Peyer's patch (tissue), 4 donors: ENCODE measurements around the gene REC8. TPM values are rescaled to one million over a fixed set of nuclear protein-coding genes. Genes with fewer than 3 reads are reported as not detected.

Source experiments
- DNase-seq, 3 donors: peaks; one replicate each; pipeline ENCODE4 v3.0.0-alpha.2; 2017 to 2019
- H3K27ac ChIP-seq, 4 donors: fragments of 200-600 bp; sonication (generic); one replicate each; pipeline ENCODE4 v1.5.1; 2016 to 2019
- H3K27me3 ChIP-seq, 2 donors: fragments of 200-600 bp; sonication (generic); one replicate each; pipeline ENCODE4 v1.5.1; 2019
- H3K36me3 ChIP-seq, 3 donors: fragments of 200-600 bp; sonication (generic); one replicate each; pipeline ENCODE4 v1.5.1; 2016 to 2019
- H3K4me1 ChIP-seq, 4 donors: fragments of 200-600 bp; sonication (generic); one replicate each; pipeline ENCODE4 v1.5.1; 2016 to 2019
- H3K4me3 ChIP-seq, 4 donors: fragments of 200-600 bp; sonication (generic); 1 replicate in 3 of 4; 2 replicates in 1 of 4; pipeline ENCODE4 v1.5.1; 2016 to 2019; ENCODE audit warnings: mild to moderate bottlenecking in 1 of 4
- H3K9me3 ChIP-seq, 4 donors: fragments of 200-600 bp; sonication (generic); one replicate each; pipeline ENCODE4 v1.5.1; 2016 to 2019; ENCODE audit warnings: mild to moderate bottlenecking in 1 of 4
- CTCF ChIP-seq, 6 experiments: fragments of 450-650 bp in 4 of 6; fragments of 200-600 bp in 2 of 6; sonication (generic) in 1 of 6; IDR thresholded peaks; one replicate each; pipeline ENCODE4 v1.5.1; 2017 to 2019; ENCODE audit warnings: antibody characterized with exemption in 6 of 6, mild to moderate bottlenecking in 3 of 6, moderate library complexity in 1 of 6
- POLR2A ChIP-seq, 2 donors: fragments of 450-650 bp; IDR thresholded peaks; one replicate each; pipeline ENCODE4 v1.5.1; 2017; ENCODE audit warnings: antibody characterized with exemption in 2 of 2, mild to moderate bottlenecking in 2 of 2, moderate library complexity in 2 of 2
- total RNA-seq, 4 donors: library from RNA; depleted of rRNA; stranded (reverse); fragments of >200 nt; gene quantifications; one replicate each; pipeline ENCODE4 v1.1.0, GENCODE V29; 2016

REC8 gene
- total RNA-seq, 4 donors from 2014 or later, result 18.6 to 74.3 (median 37.8) TPM

- Histone ChIP-seq H3K27ac (no peak overlapping the region), H3K4me3 (no peak overlapping the region), H3K9me3 (no peaks in the 10 kb centered on the region), H3K36me3 (peaks cover 0 to 20% (median 0%) of the 10 kb centered on the region in 3 donors), H3K4me1 (peaks cover 0 to 3% (median 0%) of the 10 kb centered on the region in 4 donors), H3K27me3 (no peaks in the 10 kb centered on the region)
- TF ChIP-seq CTCF (IDR thresholded peaks at IDR 0.05) (no peak), POLR2A (IDR thresholded peaks at IDR 0.05) (no peak)
- no peak for DNase-seq
Measured at GRCh38 chr14:24127673-24128072, 44.2 kb upstream of the REC8 start.

- Histone ChIP-seq H3K27me3 (no peaks in the 10 kb centered on the region), H3K9me3 (no peaks in the 10 kb centered on the region), H3K4me1 (peaks cover 0 to 3% (median 0%) of the 10 kb centered on the region in 4 donors), H3K4me3 (no peak overlapping the region), H3K27ac (no peak overlapping the region), H3K36me3 (peaks cover 0 to 2% (median 0%) of the 10 kb centered on the region in 3 donors)
- TF ChIP-seq POLR2A (IDR thresholded peaks at IDR 0.05) (no peak), CTCF (IDR thresholded peaks at IDR 0.05) (no peak)
- DNase-seq, result no peak
Measured at GRCh38 chr14:24129410-24129998, 42.4 kb upstream of the REC8 start.

- H3K4me3 ChIP-seq, result no peak within 1 kb of the TSS
- TF ChIP-seq CTCF (IDR thresholded peaks at IDR 0.05) (no peak), POLR2A (IDR thresholded peaks at IDR 0.05) (no peak)
- peaks cover 0 to 3% (median 2%) of the 10 kb centered on the region in 4 donors for H3K4me1 ChIP-seq
- H3K36me3 ChIP-seq, result no peaks in the 10 kb centered on the region
- no peaks in the 10 kb centered on the region for H3K9me3 ChIP-seq
- H3K27ac ChIP-seq, result peak within 1 kb of the TSS in 2 of 4 donors; percentile 10 to 29
- peak in 1 of 3 donors; percentile 18 for DNase-seq
- H3K27me3 ChIP-seq, result no peaks in the 10 kb centered on the region
Measured at GRCh38 chr14:24130380-24130716, 41.5 kb upstream of the REC8 start, which contains the start of gene FITM1. FITM1 (plus strand) TSS chr14:24130659; CDS start chr14:24131564, 905 bp downstream.

- Histone ChIP-seq H3K27ac (peak overlapping the region in 2 of 4 donors; percentile 10 to 29), H3K4me3 (no peak overlapping the region), H3K36me3 (no peaks in the 10 kb centered on the region), H3K9me3 (no peaks in the 10 kb centered on the region), H3K27me3 (no peaks in the 10 kb centered on the region), H3K4me1 (peaks cover 0 to 7% (median 3%) of the 10 kb centered on the region in 4 donors)
- DNase-seq, result no peak
- no peak for TF ChIP-seq POLR2A (IDR thresholded peaks at IDR 0.05)
- TF ChIP-seq CTCF (IDR thresholded peaks at IDR 0.05), result no peak
Measured at GRCh38 chr14:24130717-24131548, 40.9 kb upstream of the REC8 start.

- TF ChIP-seq CTCF (IDR thresholded peaks at IDR 0.05) (no peak), POLR2A (IDR thresholded peaks at IDR 0.05) (no peak)
- H3K9me3 ChIP-seq, result no peaks in the 10 kb centered on the region
- peak in 1 of 3 donors; percentile 37 for DNase-seq
- peak overlapping the region in 2 of 4 donors; percentile 10 to 29 for H3K27ac ChIP-seq
- no peaks in the 10 kb centered on the region for H3K27me3 ChIP-seq
- no peak overlapping the region for H3K4me3 ChIP-seq
- H3K36me3 ChIP-seq, result no peaks in the 10 kb centered on the region
- peaks cover 0 to 8% (median 5%) of the 10 kb centered on the region in 4 donors for H3K4me1 ChIP-seq
Measured at GRCh38 chr14:24131549-24131966, 40.3 kb upstream of the REC8 start.
